ENCODE results near the gene ADGRV1.

ADGRV1 gene

GRCh38 chr5:90530736-90531487 is 27.7 kb upstream of the ADGRV1 start:
- TF ChIP-seq SIN3A (IDR thresholded peaks at IDR 0.05; ENCODE audit: borderline replicate concordance, insufficient read depth, low read length) = no peak
- no peak for TF ChIP-seq REST (IDR thresholded peaks at IDR 0.05; ENCODE audit: insufficient read depth in 1 of 2, low read depth in 2 of 2, low read length in 2 of 2)

- TF ChIP-seq SIN3A (IDR thresholded peaks at IDR 0.05; ENCODE audit: borderline replicate concordance, insufficient read depth, low read length) (no peak), FOXP2 (optimal IDR thresholded peaks at IDR 0.05; ENCODE audit: borderline replicate concordance, extremely low read depth, extremely low read length, insufficient read depth) (no peak), REST (IDR thresholded peaks at IDR 0.05; ENCODE audit: insufficient read depth in 1 of 2, low read depth in 2 of 2, low read length in 2 of 2) (no peak), TAF1 (IDR thresholded peaks at IDR 0.05; ENCODE audit: borderline replicate concordance, insufficient read depth, low read length) (no peak), POLR2AphosphoS5 (IDR thresholded peaks at IDR 0.05; ENCODE audit: low read depth, low read length) (no peak)
Measured at GRCh38 chr5:90533794-90534193, 24.8 kb upstream of the ADGRV1 start.

- TF ChIP-seq FOXP2 (optimal IDR thresholded peaks at IDR 0.05; ENCODE audit: borderline replicate concordance, extremely low read depth, extremely low read length, insufficient read depth) (no peak), REST (IDR thresholded peaks at IDR 0.05; ENCODE audit: insufficient read depth in 1 of 2, low read depth in 2 of 2, low read length in 2 of 2) (no peak), POLR2AphosphoS5 (IDR thresholded peaks at IDR 0.05; ENCODE audit: low read depth, low read length) (no peak), TAF1 (IDR thresholded peaks at IDR 0.05; ENCODE audit: borderline replicate concordance, insufficient read depth, low read length) (no peak), SIN3A (IDR thresholded peaks at IDR 0.05; ENCODE audit: borderline replicate concordance, insufficient read depth, low read length) (no peak)
Measured at GRCh38 chr5:90534922-90535321, 23.7 kb upstream of the ADGRV1 start.

- TF ChIP-seq TAF1 (IDR thresholded peaks at IDR 0.05; ENCODE audit: borderline replicate concordance, insufficient read depth, low read length) (no peak), SIN3A (IDR thresholded peaks at IDR 0.05; ENCODE audit: borderline replicate concordance, insufficient read depth, low read length) (no peak), FOXP2 (optimal IDR thresholded peaks at IDR 0.05; ENCODE audit: borderline replicate concordance, extremely low read depth, extremely low read length, insufficient read depth) (no peak), REST (IDR thresholded peaks at IDR 0.05; ENCODE audit: insufficient read depth in 1 of 2, low read depth in 2 of 2, low read length in 2 of 2) (no peak)
Measured at GRCh38 chr5:90542827-90543519, 15.6 kb upstream of the ADGRV1 start.

Data from PFSK-1 (cell line).